Neural progenitor cell (in vitro differentiated cells): Measurements from ENCODE around the gene BLOC1S3. TPM values are rescaled to one million over a fixed set of nuclear protein-coding genes. Genes with fewer than 3 reads are reported as not detected.
A peak's percentile ranks its signal among the peaks of the same experiment; 100 is the strongest.

ENCODE experiments used
- DNase-seq: peaks from one replicate; pipeline ENCODE4 v3.0.0-alpha.2; 2016; ENCODE audit warnings: low spot score
- H2AFZ ChIP-seq: fragments of 200-600 bp; sonication (generic); replicated peaks from 2 replicates; pipeline ENCODE4 v1.6.1; 2016; ENCODE audit warnings: antibody characterized with exemption
- H3F3A ChIP-seq: fragments of 200-600 bp; sonication (generic); 2 replicates; pipeline ENCODE4 v1.6.1; 2016; ENCODE audit warnings: antibody characterized with exemption, low read depth
- H3K27ac ChIP-seq: fragments of 200-600 bp; sonication (generic); 2 replicates; pipeline ENCODE4 v1.5.1; 2016; ENCODE audit warnings: mild to moderate bottlenecking
- H3K27me3 ChIP-seq: fragments of 200-600 bp; sonication (generic); 2 replicates; pipeline ENCODE4 v1.6.1; 2016; ENCODE audit warnings: mild to moderate bottlenecking, moderate library complexity
- H3K36me3 ChIP-seq: fragments of 200-600 bp; sonication (generic); 2 replicates; pipeline ENCODE4 v1.5.1; 2016
- H3K4me1 ChIP-seq: fragments of 200-600 bp; sonication (generic); 2 replicates; pipeline ENCODE4 v1.6.1; 2016; ENCODE audit warnings: mixed run types
- H3K4me2 ChIP-seq: fragments of 200-600 bp; sonication (generic); 2 replicates; pipeline ENCODE4 v1.6.1; 2016
- H3K4me3 ChIP-seq: fragments of 200-600 bp; sonication (generic); 2 replicates; pipeline ENCODE4 v1.5.1; 2016
- H3K79me2 ChIP-seq: fragments of 200-600 bp; sonication (generic); 2 replicates; pipeline ENCODE4 v1.6.1; 2016; ENCODE audit warnings: low read depth
- H3K9ac ChIP-seq: fragments of 200-600 bp; sonication (generic); 2 replicates; pipeline ENCODE4 v1.6.1; 2016
- H3K9me3 ChIP-seq: fragments of 200-600 bp; sonication (generic); 2 replicates; pipeline ENCODE4 v1.5.1; 2016; ENCODE audit warnings: low read depth
- H4K20me1 ChIP-seq: fragments of 200-600 bp; sonication (generic); 2 replicates; pipeline ENCODE4 v1.6.1; 2016; ENCODE audit warnings: low read depth
- H3K27ac Mint-ChIP-seq: 3 replicates; pipeline ENCODE4 v1.8.0; 2021; ENCODE audit warnings: mixed read lengths
- H3K27me3 Mint-ChIP-seq: 2 replicates; pipeline ENCODE4 v1.8.0; 2022; ENCODE audit warnings: low read depth, mild to moderate bottlenecking, inconsistent platforms, moderate library complexity, mixed read lengths; ENCODE audit not compliant: insufficient read depth
- H3K36me3 Mint-ChIP-seq: 3 replicates; pipeline ENCODE4 v1.8.0; 2021; ENCODE audit warnings: mixed read lengths
- H3K4me1 Mint-ChIP-seq: 3 replicates; pipeline ENCODE4 v1.8.0; 2021; ENCODE audit warnings: mixed read lengths
- H3K4me3 Mint-ChIP-seq: 3 replicates; pipeline ENCODE4 v1.8.0; 2021; ENCODE audit warnings: mild to moderate bottlenecking, moderate library complexity, mixed read lengths
- H3K9me3 Mint-ChIP-seq: 3 replicates; pipeline ENCODE4 v1.8.0; 2020; ENCODE audit warnings: mixed read lengths
- CTCF ChIP-seq: fragments of 200-600 bp; sonication (generic); IDR thresholded peaks from 2 replicates; pipeline ENCODE4 v1.5.1; 2017; ENCODE audit warnings: antibody characterized with exemption, mild to moderate bottlenecking
- EZH2 ChIP-seq: fragments of 200-600 bp; sonication (generic); IDR thresholded peaks from 2 replicates; pipeline ENCODE4 v1.6.1; 2017; ENCODE audit warnings: antibody characterized with exemption, mild to moderate bottlenecking, moderate library complexity
- EZH2phosphoT487 ChIP-seq: fragments of 200-600 bp; sonication (generic); IDR thresholded peaks from 2 replicates; pipeline ENCODE4 v1.6.1; 2017; ENCODE audit warnings: antibody characterized with exemption
- total RNA-seq: library from RNA; depleted of rRNA; stranded (reverse); fragments of >200 nt; gene quantifications from 2 replicates; pipeline ENCODE4 v1.2.3, GENCODE V29; 2015; ENCODE audit warnings: low replicate concordance

The BLOC1S3 gene
- total RNA-seq, 1 donor from 2014 or later: 2.0 TPM

DNA sequence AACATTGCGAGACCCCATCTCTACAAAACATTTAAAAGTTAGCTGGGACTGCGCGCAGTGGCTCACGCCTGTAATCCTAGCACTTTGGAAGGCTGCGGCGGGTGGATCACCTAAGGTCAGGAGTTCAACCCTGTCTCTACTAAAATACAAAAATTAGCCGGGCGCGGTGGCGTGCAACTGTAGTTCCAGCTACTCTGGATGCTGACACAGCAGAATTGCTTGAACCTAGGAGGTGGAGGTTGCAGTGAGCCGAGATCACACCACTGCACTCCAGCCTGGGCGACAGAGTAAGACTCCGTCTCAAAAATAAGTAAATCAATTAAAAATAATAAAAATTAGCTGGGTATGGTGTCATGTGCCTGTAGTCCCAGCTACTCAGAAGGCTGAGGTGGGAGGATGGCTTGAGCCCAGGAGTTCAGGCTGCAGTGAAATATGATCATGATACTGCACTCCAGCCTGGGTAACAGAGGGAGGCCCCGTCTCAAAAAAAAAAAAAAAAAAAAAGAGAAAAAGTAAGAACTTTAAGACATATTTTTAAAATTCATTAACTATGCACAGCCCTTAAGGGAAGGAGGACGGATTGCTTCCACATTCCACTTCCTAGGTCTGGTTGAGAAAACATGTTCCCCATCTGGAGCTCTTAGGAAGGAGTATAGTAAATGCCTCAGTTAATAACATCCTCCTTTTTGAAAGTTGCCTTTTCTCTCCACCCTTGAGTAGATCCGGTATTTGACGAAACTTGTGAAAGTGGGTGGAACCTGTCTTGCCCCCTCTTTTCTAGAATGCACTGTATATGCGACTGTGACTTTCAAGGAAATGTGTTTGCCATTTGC is 40.5 kb downstream of the BLOC1S3 start:
- no peak for DNase-seq
- Histone ChIP-seq H3K4me1 (no peaks in the 10 kb centered on the region), H3K36me3 (no peaks in the 10 kb centered on the region), H3K79me2 (no peaks in the 10 kb centered on the region), H3K27me3 (peaks cover 100% of the 10 kb centered on the region), H3K9ac (no peak overlapping the region), H3K4me3 (no peak overlapping the region), H3K9me3 (no peaks in the 10 kb centered on the region), H3K4me2 (no peak overlapping the region), H4K20me1 (peaks cover 13% of the 10 kb centered on the region), H3K27ac (no peak overlapping the region), H2AFZ (no peak overlapping the region), H3F3A (no peaks in the 10 kb centered on the region)
- no peaks in the 10 kb centered on the region for H3K9me3 Mint-ChIP-seq
- H3K4me3 Mint-ChIP-seq: no peak overlapping the region
- TF ChIP-seq EZH2phosphoT487: no peak
- no peak for TF ChIP-seq CTCF
- TF ChIP-seq EZH2: no peak
- H3K27ac Mint-ChIP-seq: no peak overlapping the region
- H3K27me3 Mint-ChIP-seq: peaks cover 43% of the 10 kb centered on the region
- H3K36me3 Mint-ChIP-seq: no peaks in the 10 kb centered on the region
- H3K4me1 Mint-ChIP-seq: peaks cover 11% of the 10 kb centered on the region

GRCh38 chr19:45222724-45223123 is 44.1 kb downstream of the BLOC1S3 start:
- peaks cover 25% of the 10 kb centered on the region for H3K27me3 Mint-ChIP-seq
- Histone ChIP-seq H3K79me2 (no peaks in the 10 kb centered on the region), H3K9me3 (no peaks in the 10 kb centered on the region), H3K36me3 (no peaks in the 10 kb centered on the region), H3K9ac (no peak overlapping the region), H2AFZ (no peak overlapping the region), H3K4me2 (no peak overlapping the region), H3K4me1 (no peaks in the 10 kb centered on the region), H3K27ac (no peak overlapping the region), H3K27me3 (peaks cover 70% of the 10 kb centered on the region), H3K4me3 (no peak overlapping the region), H4K20me1 (no peaks in the 10 kb centered on the region), H3F3A (no peaks in the 10 kb centered on the region)
- peaks cover 3% of the 10 kb centered on the region for H3K4me1 Mint-ChIP-seq
- H3K4me3 Mint-ChIP-seq: peak overlapping the region; percentile 9
- no peaks in the 10 kb centered on the region for H3K9me3 Mint-ChIP-seq
- no peak for TF ChIP-seq EZH2
- TF ChIP-seq EZH2phosphoT487: no peak
- no peak for TF ChIP-seq CTCF
- H3K27ac Mint-ChIP-seq: no peak overlapping the region
- no peaks in the 10 kb centered on the region for H3K36me3 Mint-ChIP-seq
- no peak for DNase-seq

GRCh38 chr19:45223879-45224278 is 45.3 kb downstream of the BLOC1S3 start:
- no peaks in the 10 kb centered on the region for H3K79me2 ChIP-seq
- no peaks in the 10 kb centered on the region for H3K36me3 Mint-ChIP-seq
- no peak overlapping the region for H3K27ac Mint-ChIP-seq
- H3K9ac ChIP-seq: no peak overlapping the region
- H3K27me3 ChIP-seq: peaks cover 66% of the 10 kb centered on the region
- no peaks in the 10 kb centered on the region for H3K9me3 Mint-ChIP-seq
- no peaks in the 10 kb centered on the region for H3K9me3 ChIP-seq
- TF ChIP-seq EZH2: no peak
- no peak for TF ChIP-seq CTCF
- TF ChIP-seq EZH2phosphoT487: no peak
- H3K27ac ChIP-seq: no peak overlapping the region
- H3K4me3 Mint-ChIP-seq: no peak overlapping the region
- H2AFZ ChIP-seq: no peak overlapping the region
- H3F3A ChIP-seq: no peaks in the 10 kb centered on the region
- no peak for DNase-seq
- no peaks in the 10 kb centered on the region for H3K4me1 Mint-ChIP-seq
- H3K36me3 ChIP-seq: no peaks in the 10 kb centered on the region
- H3K27me3 Mint-ChIP-seq: peaks cover 14% of the 10 kb centered on the region
- H3K4me2 ChIP-seq: no peak overlapping the region
- H3K4me3 ChIP-seq: no peak overlapping the region
- H4K20me1 ChIP-seq: no peaks in the 10 kb centered on the region
- H3K4me1 ChIP-seq: no peaks in the 10 kb centered on the region
